HepG2 (cell line): Measurements from ENCODE around the gene RPL35. TPM values are rescaled to one million over a fixed set of nuclear protein-coding genes. Genes with fewer than 3 reads are reported as not detected.
A peak's percentile ranks its signal among the peaks of the same experiment; 100 is the strongest.

Source experiments
- ARID4A ChIP-seq: sonication (generic); formaldehyde crosslinking; IDR thresholded peaks from 2 replicates; pipeline ENCODE4 v1.5.0; 2020; ENCODE audit warnings: mild to moderate bottlenecking, missing genetic modification reagents, borderline replicate concordance
- ETV5 ChIP-seq: IDR thresholded peaks from 2 replicates; pipeline ENCODE4 v1.6.1; 2018; ENCODE audit warnings: missing biosample characterization, missing genetic modification reagents, inconsistent platforms, borderline replicate concordance
- HIVEP1 ChIP-seq: sonication (generic); formaldehyde crosslinking; IDR thresholded peaks from 2 replicates; pipeline ENCODE4 v1.4.0; 2020; ENCODE audit warnings: mild to moderate bottlenecking, missing genetic modification reagents
- KAT8 ChIP-seq: IDR thresholded peaks from 2 replicates; pipeline ENCODE4 v1.6.1; 2016; ENCODE audit warnings: missing genetic modification reagents, missing compliant biosample characterization
- MLXIP ChIP-seq: sonication (generic); formaldehyde crosslinking; IDR thresholded peaks from 2 replicates; pipeline ENCODE4 v1.9.0; 2021; ENCODE audit warnings: missing genetic modification reagents, borderline replicate concordance
- PBX3 ChIP-seq: sonication (generic); formaldehyde crosslinking; IDR thresholded peaks from 2 replicates; pipeline ENCODE4 v1.8.1; 2023; ENCODE audit warnings: missing genetic modification reagents, inconsistent platforms, borderline replicate concordance
- RBFOX2 ChIP-seq: fragments of 200-400 bp; formaldehyde crosslinking; IDR thresholded peaks from 2 replicates; pipeline ENCODE4 v1.6.1; 2017; ENCODE audit warnings: low read depth, mild to moderate bottlenecking, low read length
- SALL1 ChIP-seq: sonication (generic); formaldehyde crosslinking; IDR thresholded peaks from 2 replicates; pipeline ENCODE4 v1.8.0; 2022; ENCODE audit warnings: mild to moderate bottlenecking, missing genetic modification reagents
- SAP130 ChIP-seq: IDR thresholded peaks from 2 replicates; pipeline ENCODE4 v1.6.1; 2016; ENCODE audit warnings: low read depth
- ZNF281 ChIP-seq: sonication (generic); formaldehyde crosslinking; IDR thresholded peaks from 2 replicates; pipeline ENCODE4 v1.4.0; 2020; ENCODE audit warnings: missing genetic modification reagents, borderline replicate concordance
- ZNF441 ChIP-seq: sonication (generic); formaldehyde crosslinking; IDR thresholded peaks from 2 replicates; pipeline ENCODE4 v1.7.0; 2021; ENCODE audit warnings: missing genetic modification reagents, borderline replicate concordance
- ZNF674 ChIP-seq: sonication (generic); formaldehyde crosslinking; IDR thresholded peaks from 2 replicates; pipeline ENCODE4 v1.5.0; 2020; ENCODE audit warnings: low read depth, mild to moderate bottlenecking, missing genetic modification reagents
- ZNF891 ChIP-seq: sonication (generic); formaldehyde crosslinking; IDR thresholded peaks from 2 replicates; pipeline ENCODE4 v1.5.0; 2020; ENCODE audit warnings: mild to moderate bottlenecking, missing genetic modification reagents
- polyA plus RNA-seq, 8 experiments: library from polyadenylated mRNA; depleted of rRNA in 3 of 8; stranded (reverse) in 7 of 8; unstranded in 1 of 8; fragments of >200 nt; fragmentation: Illumina TruSeq in 4 of 8; extraction: Trizol in 4 of 8; gene quantifications; 2 replicates each; pipeline versions ENCODE4 v1.2.1 to v1.2.3, GENCODE V29; 2011 to 2016; ENCODE audit warnings: low read depth in 4 of 8, missing spikeins in 1 of 8, mixed read lengths in 1 of 8; ENCODE audit not compliant: insufficient read depth in 1 of 8
- total RNA-seq, 5 experiments: library from RNA; depleted of rRNA; stranded (reverse); fragments of >200 nt; fragmentation: Illumina TruSeq; extraction: Trizol; gene quantifications; 2 replicates each; pipeline ENCODE4 v1.2.3, GENCODE V29; 2016; ENCODE audit warnings: low read depth in 1 of 5

The RPL35 gene
- total and polyA plus RNA-seq, 2 of the 13 experiments (the other 11 are each of a cell fraction or from before 2014, with no cell fraction given), result 2,153 to 2,935 TPM

GRCh38 chr9:124868511-124869465 lies 7.0 kb upstream of the RPL35 start (continued):
- TF ChIP-seq MLXIP (CRISPR knock-in tag) (no peak), ZNF674 (CRISPR knock-in tag) (no peak), RBFOX2 (peak; percentile 96), ZNF891 (peak; percentile 93), KAT8 (CRISPR knock-in tag) (peak; percentile 86), HIVEP1 (CRISPR knock-in tag) (peak; percentile 68), SAP130 (CRISPR knock-in tag) (peak; percentile 84), ETV5 (CRISPR knock-in tag) (peak; percentile 81), PBX3 (CRISPR knock-in tag) (no peak; the same call in 1 of the 2 replicates), ZNF441 (CRISPR knock-in tag) (peak; percentile 65; the same call in 1 of the 2 replicates), SALL1 (CRISPR knock-in tag) (peak; percentile 65; the same call in 1 of the 2 replicates), ARID4A (CRISPR knock-in tag) (peak; percentile 86), ZNF281 (CRISPR knock-in tag) (peak; percentile 36; the same call in 1 of the 2 replicates)
